ENCODE results near the gene ZEB2. TPM values are rescaled to one million over a fixed set of nuclear protein-coding genes. Genes with fewer than 3 reads are reported as not detected.

The ZEB2 gene
- total RNA-seq, 1 experiment from 2014 or later = 1.1 TPM

DNA sequence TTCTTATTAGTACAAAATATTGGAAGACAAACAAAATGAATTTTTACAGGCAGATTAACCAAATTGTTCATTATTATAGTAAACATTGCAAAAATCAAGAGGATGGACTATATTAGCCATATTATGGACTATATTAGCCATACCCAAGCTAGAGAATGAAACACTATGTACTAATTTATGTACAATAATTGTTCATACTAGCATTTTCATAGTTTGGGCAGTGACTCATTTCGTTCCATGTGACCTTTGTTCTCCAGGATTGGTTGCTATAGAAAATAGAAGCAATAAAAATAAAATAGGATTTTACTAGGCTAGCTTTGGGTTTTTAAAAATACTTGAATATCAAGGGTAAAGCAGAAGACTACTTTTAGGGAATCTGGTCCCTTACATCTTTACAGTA, 176.8 kb downstream of the ZEB2 start:
- ChIA-PET POLR2A (no interaction called here), CTCF (no interaction called here)
- TF ChIP-seq, protein P1, sequence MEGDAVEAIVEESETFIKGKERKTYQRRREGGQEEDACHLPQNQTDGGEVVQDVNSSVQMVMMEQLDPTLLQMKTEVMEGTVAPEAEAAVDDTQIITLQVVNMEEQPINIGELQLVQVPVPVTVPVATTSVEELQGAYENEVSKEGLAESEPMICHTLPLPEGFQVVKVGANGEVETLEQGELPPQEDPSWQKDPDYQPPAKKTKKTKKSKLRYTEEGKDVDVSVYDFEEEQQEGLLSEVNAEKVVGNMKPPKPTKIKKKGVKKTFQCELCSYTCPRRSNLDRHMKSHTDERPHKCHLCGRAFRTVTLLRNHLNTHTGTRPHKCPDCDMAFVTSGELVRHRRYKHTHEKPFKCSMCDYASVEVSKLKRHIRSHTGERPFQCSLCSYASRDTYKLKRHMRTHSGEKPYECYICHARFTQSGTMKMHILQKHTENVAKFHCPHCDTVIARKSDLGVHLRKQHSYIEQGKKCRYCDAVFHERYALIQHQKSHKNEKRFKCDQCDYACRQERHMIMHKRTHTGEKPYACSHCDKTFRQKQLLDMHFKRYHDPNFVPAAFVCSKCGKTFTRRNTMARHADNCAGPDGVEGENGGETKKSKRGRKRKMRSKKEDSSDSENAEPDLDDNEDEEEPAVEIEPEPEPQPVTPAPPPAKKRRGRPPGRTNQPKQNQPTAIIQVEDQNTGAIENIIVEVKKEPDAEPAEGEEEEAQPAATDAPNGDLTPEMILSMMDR (IDR thresholded peaks at IDR 0.05) = no peak
- TF ChIP-seq TCF7L2 (IDR thresholded peaks at IDR 0.05; ENCODE audit: low read depth, low read length) (no peak), POLR2AphosphoS5 (IDR thresholded peaks at IDR 0.05; ENCODE audit: low read depth, low read length) (no peak), SIN3A (IDR thresholded peaks at IDR 0.05; ENCODE audit: borderline replicate concordance, insufficient read depth, low read depth, low read length) (no peak)
- TF ChIP-seq, protein P2, sequence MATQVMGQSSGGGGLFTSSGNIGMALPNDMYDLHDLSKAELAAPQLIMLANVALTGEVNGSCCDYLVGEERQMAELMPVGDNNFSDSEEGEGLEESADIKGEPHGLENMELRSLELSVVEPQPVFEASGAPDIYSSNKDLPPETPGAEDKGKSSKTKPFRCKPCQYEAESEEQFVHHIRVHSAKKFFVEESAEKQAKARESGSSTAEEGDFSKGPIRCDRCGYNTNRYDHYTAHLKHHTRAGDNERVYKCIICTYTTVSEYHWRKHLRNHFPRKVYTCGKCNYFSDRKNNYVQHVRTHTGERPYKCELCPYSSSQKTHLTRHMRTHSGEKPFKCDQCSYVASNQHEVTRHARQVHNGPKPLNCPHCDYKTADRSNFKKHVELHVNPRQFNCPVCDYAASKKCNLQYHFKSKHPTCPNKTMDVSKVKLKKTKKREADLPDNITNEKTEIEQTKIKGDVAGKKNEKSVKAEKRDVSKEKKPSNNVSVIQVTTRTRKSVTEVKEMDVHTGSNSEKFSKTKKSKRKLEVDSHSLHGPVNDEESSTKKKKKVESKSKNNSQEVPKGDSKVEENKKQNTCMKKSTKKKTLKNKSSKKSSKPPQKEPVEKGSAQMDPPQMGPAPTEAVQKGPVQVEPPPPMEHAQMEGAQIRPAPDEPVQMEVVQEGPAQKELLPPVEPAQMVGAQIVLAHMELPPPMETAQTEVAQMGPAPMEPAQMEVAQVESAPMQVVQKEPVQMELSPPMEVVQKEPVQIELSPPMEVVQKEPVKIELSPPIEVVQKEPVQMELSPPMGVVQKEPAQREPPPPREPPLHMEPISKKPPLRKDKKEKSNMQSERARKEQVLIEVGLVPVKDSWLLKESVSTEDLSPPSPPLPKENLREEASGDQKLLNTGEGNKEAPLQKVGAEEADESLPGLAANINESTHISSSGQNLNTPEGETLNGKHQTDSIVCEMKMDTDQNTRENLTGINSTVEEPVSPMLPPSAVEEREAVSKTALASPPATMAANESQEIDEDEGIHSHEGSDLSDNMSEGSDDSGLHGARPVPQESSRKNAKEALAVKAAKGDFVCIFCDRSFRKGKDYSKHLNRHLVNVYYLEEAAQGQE (IDR thresholded peaks at IDR 0.05; ENCODE audit: insufficient read depth in 1 of 2, low read depth in 2 of 2, low read length in 1 of 2) = no peak
- Histone ChIP-seq H3K27ac (ENCODE audit: low read length) (no peak overlapping the region), H3K27me3 (ENCODE audit: control insufficient read depth, insufficient read depth, low read length) (no peaks in the 10 kb centered on the region), H3K9me3 (ENCODE audit: control insufficient read depth, insufficient read depth, low read depth, low read length) (no peaks in the 10 kb centered on the region), H3K4me1 (ENCODE audit: control insufficient read depth, insufficient read depth, low read length) (no peaks in the 10 kb centered on the region), H3K4me3 (ENCODE audit: low read depth in 2 of 2, low read length in 2 of 2) (no peak overlapping the region), H3K36me3 (ENCODE audit: control insufficient read depth, insufficient read depth, low read length) (no peaks in the 10 kb centered on the region)
- no peak for ATAC-seq
- intact Hi-C loops (cut with micrococcal nuclease; ENCODE audit: unreplicated experiment) = no loop called here
- no peak for DNase-seq (ENCODE audit: low read depth, low spot score)
- BruUV-seq (replicated peaks) = no TSS peak
- in situ Hi-C loops (cut with HindIII; ENCODE audit: low pct_unique_long_range_greater_than_20kb, low sequenced_read_pairs) = no loop called here

DNA sequence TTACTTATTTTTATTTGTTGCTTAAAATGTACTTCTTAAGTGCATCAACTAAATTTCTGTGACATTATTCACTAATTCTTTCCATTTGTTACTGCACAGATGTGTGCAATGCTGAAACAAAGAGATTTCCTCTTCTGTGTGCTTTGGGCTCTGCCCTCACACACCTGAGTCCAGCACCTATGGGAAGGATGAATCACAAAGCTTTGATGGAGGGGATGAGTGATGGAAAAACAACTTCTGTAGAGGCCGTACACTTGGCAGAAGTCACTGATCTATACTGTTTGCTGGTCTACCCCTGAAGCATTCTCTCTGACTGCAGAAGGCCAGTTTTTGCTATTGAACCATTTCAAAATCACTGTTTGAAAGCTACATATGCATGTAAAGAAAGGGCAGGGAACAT, 178.4 kb downstream of the ZEB2 start:
- in situ Hi-C loops (cut with HindIII; ENCODE audit: low pct_unique_long_range_greater_than_20kb, low sequenced_read_pairs) (no loop called here), intact Hi-C loops (cut with micrococcal nuclease; ENCODE audit: unreplicated experiment) (no loop called here)
- no peaks in the 10 kb centered on the region for H3K27me3 ChIP-seq (ENCODE audit: control insufficient read depth, insufficient read depth, low read length)
- no peaks in the 10 kb centered on the region for H3K36me3 ChIP-seq (ENCODE audit: control insufficient read depth, insufficient read depth, low read length)
- H3K27ac ChIP-seq (ENCODE audit: low read length) = no peak overlapping the region
- BruUV-seq (replicated peaks) = no TSS peak
- H3K4me1 ChIP-seq (ENCODE audit: control insufficient read depth, insufficient read depth, low read length) = no peaks in the 10 kb centered on the region
- no peaks in the 10 kb centered on the region for H3K9me3 ChIP-seq (ENCODE audit: control insufficient read depth, insufficient read depth, low read depth, low read length)
- ATAC-seq (no peak), DNase-seq (ENCODE audit: low read depth, low spot score) (no peak)
- POLR2A ChIA-PET = no interaction called here
- no peak overlapping the region for H3K4me3 ChIP-seq (ENCODE audit: low read depth in 2 of 2, low read length in 2 of 2)
- CTCF ChIA-PET = no interaction called here
- TF ChIP-seq POLR2AphosphoS5 (IDR thresholded peaks at IDR 0.05; ENCODE audit: low read depth, low read length) = no peak
- TF ChIP-seq, protein P1 (IDR thresholded peaks at IDR 0.05) = no peak
- no peak for TF ChIP-seq TCF7L2 (IDR thresholded peaks at IDR 0.05; ENCODE audit: low read depth, low read length)
- TF ChIP-seq, protein P2 (IDR thresholded peaks at IDR 0.05; ENCODE audit: insufficient read depth in 1 of 2, low read depth in 2 of 2, low read length in 1 of 2) = no peak
- no peak for TF ChIP-seq SIN3A (IDR thresholded peaks at IDR 0.05; ENCODE audit: borderline replicate concordance, insufficient read depth, low read depth, low read length)

Measured in Panc1 (cell line).